GM21390 (cell line): ENCODE results near the gene BLOC1S4.
A peak's percentile ranks its signal among the peaks of the same experiment; 100 is the strongest.
"Not testable (repeated sequence)": the region's sequence is repeated elsewhere in the genome, so short reads cannot be mapped to it uniquely, and the experiment has no call there.

Experiments used
- ATAC-seq: cut with Tn5 transposase; IDR thresholded peaks from one replicate; pipeline ENCODE4 v1.9.1; 2021; ENCODE audit not compliant: unreplicated experiment

Gene BLOC1S4, protein sequence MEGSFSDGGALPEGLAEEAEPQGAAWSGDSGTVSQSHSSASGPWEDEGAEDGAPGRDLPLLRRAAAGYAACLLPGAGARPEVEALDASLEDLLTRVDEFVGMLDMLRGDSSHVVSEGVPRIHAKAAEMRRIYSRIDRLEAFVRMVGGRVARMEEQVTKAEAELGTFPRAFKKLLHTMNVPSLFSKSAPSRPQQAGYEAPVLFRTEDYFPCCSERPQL

DNA sequence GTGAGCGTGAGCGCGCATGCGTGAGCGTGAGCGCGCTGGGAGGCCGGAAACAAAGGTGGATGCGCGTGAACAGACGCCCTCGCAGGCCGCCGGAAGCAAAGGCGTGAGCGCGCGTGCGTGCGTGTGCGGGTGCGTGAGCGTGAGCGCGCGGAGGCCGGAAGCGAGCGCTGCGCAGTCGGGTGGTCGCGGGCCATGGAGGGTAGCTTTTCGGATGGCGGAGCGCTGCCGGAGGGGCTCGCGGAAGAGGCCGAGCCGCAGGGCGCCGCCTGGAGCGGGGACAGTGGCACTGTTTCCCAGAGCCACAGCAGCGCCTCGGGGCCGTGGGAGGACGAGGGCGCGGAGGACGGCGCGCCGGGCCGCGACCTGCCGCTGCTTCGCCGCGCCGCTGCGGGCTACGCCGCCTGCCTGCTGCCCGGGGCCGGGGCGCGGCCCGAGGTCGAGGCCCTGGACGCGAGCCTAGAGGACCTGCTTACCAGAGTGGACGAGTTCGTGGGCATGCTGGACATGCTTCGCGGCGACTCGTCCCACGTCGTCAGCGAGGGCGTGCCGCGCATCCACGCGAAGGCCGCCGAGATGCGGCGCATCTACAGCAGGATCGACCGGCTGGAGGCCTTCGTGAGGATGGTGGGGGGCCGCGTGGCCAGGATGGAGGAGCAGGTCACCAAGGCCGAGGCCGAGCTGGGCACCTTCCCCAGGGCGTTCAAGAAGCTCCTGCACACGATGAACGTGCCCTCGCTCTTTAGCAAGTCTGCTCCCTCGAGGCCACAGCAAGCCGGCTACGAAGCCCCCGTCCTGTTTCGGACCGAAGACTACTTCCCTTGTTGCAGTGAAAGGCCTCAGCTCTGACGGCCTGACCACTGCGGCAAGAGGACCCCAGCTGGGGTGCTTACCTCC lies at the start of gene BLOC1S4:
Gene BLOC1S4, plus strand, starts transcription at position 157 of the 894 bp plus-strand sequence. Its CDS starts 36 bp downstream, at position 193.
- peak; percentile 74 for ATAC-seq

DNA sequence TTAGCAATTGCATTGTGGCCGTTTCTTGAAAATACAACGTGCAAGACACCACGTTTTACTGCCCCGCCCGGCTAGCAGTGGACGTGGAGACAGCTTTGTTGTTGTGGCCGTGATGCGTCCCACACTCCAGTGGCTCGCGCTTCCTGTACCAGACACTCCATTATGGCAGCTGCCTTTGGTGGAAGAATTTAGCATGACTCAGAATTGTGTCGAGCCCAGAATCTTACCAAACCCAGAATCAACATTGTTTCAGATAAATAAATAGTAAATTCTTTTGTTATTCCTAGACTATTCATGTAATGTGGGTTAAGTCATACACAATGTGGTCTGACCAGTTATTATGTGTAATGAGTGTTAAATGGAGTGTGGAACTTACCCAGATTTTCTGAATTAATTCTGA lies 47.6 kb upstream of the BLOC1S4 start:
- ATAC-seq: no peak

DNA sequence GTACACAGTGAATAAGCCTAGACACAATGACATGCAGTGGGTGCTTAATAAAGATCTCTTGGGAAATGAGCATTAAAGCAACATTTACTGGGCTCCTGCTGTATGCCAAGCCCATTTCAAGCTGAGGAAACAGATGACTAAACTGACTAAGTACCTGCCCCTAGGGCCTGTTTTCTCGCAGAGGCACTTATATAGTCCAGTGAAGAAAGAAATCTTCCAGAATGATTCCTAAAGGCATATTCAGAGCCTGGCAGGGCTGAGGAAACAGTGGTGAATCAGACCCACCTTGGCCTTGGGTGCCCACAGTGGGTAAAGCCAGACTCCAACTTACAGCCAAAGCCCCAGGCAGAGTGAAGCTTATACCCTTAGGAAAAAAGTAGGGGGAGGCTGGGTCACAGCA lies 44.3 kb upstream of the BLOC1S4 start:
- ATAC-seq: no peak

DNA sequence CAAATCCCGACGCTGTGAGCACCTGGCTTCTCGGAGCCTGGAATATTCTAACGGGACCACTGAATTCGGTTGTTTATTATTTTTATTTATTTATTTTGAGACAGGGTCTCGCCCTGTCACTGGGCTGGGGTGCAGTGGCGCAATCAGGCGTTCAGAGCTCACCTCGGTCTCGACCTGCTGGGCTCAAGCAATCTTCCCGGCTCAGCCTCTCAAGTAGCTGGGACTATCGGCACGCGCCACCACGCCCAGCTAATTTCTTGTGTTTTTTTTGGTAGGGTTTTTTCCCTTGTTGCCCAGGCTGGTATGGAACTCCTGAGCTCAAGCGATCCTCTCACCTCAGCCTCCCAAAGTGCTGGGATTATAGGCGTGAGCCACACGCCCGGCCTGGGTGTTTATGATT lies 43.8 kb upstream of the BLOC1S4 start:
- no peak for ATAC-seq

DNA sequence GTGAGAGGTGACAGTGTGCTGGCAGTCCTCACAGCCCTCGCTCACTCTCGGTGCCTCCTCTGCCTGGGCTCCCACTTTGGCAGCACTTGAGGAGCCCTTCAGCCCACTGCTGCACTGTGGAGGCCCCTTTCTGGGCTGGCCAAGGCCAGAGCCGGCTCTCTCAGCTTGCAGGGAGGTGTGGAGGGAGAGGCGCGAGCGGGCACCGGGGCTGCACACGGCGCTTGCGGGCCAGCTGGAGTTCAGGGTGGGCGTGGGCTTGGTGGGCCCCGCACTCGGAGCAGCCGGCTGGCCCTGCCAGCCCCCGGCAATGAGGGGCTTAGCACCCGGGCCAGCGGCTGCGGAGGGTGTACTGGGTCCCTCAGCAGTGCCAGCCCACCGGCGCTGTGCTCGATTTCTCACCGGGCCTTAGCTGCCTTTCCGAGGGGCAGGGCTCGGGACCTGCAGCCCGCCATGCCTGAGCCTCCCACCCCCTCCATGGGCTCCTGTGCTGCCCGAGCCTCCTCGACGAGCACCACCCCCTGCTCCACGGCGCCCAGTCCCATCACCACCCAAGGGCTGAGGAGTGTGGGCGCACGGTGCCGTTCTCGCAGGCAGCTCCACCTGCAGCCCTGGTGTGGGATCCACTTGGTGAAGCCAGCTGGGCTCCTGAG lies 43.3 kb upstream of the BLOC1S4 start:
- ATAC-seq: not testable (repeated sequence)

DNA sequence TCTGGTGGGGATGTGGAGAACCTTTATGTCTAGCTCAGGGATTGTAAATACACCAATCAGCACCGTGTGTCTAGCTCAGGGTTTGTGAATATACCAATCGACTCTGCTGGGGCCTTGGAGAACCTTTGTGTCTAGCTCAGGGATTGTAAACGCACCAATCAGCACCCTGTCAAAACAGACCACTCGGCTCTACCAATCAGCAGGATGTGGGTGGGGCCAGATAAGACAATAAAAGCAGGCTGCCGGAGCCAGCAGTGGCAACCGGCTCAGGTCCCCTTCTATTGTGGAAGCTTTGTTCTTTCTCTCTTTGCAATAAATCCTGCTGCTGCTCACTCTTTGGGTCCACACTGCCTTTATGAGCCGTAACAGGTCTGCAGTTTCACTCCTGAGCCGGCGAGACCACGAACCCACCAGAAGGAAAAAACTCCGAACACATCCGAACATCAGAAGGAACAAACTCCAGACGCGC lies 42.7 kb upstream of the BLOC1S4 start:
- not testable (repeated sequence) for ATAC-seq

DNA sequence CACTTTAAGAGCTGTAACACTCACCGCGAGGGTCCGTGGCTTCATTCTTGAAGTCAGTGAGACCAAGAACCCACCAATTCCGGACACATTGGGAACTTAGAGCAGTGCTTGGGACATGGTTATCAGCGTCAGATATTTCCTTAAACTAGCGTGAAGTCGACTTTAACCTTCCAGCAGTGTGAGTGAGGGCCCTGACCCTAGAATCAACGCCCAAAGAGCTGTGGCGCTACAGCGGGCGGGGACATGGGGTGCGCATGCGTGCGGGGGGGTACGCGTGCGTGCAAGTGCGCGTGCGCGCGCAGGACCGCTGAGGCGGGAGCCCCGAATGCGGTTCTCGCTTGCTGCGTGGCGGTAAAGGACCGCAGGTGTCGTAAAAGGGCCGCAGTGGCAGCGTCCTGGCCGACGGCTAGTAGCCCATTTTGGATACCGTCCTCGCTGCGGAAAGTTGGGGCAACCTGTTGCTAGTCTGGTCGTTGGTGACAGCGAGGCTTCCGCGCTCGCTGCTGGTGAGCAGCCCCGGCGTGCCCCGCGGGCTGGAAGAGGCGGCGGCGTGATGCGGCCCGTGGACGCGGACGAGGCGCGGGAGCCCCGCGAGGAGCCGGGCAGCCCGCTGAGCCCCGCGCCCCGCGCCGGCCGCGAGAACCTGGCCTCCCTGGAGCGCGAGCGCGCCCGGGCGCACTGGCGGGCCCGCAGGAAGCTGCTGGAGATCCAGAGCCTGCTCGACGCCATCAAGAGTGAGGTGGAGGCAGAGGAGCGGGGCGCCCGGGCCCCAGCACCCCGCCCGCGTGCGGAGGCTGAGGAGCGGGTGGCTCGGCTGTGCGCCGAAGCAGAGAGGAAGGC lies 42.1 kb upstream of the BLOC1S4 start:
- peak; percentile 68 for ATAC-seq

DNA sequence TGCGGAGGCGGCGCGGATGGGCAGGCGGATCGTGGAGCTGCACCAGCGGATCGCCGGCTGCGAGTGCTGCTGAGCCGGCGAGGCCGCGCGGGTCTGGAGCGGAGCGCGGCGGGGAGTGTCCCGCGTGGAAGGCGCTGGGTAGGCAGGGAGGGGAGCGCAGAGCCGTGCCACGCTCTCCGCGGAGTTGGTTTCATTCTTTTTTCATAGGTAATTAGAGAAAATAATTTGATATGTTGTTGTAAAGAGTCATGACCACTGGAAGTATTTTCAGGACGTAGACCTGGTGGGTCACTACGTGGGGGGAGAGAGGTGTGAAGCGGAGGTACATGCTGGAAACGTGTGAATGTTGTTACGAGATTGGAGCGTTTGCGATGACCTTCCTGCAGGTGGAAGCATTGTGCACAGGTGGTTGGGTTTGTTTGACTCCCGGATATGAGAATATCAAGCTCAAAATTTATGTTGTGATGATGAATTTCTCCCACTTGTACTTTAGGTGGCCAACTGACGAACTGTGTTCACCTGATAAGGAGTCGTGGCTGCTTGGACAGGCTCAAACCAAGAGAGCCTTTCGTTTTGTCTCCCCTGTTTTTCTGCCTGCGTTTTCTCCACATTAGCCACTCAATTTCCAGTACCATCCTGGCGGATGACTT lies 41.3 kb upstream of the BLOC1S4 start:
- ATAC-seq: peak; percentile 46

DNA sequence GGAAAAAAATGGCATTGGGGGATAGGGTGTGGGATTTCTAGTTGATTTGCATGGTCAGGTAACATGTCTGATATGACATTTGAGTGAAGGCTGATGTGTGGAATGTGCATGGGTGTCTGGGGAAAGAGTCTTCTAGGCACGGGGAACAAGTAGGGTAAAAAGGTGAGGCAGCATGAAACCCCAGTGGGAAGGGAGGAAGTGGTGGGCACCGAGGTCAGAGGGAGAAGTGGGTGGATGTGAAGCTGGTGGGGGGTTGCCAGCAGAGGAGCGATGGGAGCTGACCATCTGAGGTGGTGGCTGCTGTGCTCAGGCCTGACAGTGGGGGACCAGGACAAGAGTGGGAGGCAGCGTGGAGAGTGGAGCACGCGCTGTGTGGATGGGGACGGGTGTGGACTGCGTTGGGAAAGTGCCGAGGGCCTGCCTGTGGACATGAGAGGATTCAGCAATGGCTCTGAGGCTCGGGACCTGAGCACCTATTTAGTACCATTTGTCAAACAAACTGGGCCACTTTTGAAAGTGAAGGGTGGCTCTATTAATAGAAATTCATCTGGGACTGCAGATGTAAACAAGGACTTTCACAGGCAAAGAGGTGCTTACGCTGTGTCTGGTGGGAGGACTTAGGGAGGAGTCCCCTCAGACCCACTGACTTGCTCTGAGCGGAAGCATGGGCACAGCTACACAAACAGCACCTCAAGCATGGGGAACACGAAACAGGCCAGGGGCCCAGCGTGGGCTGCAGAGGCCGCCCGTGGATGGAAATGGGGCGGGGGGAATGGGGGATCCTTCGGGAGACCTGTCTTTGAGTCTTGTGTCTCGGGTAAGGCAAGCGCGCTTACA lies 39.0 kb upstream of the BLOC1S4 start:
- no peak for ATAC-seq

DNA sequence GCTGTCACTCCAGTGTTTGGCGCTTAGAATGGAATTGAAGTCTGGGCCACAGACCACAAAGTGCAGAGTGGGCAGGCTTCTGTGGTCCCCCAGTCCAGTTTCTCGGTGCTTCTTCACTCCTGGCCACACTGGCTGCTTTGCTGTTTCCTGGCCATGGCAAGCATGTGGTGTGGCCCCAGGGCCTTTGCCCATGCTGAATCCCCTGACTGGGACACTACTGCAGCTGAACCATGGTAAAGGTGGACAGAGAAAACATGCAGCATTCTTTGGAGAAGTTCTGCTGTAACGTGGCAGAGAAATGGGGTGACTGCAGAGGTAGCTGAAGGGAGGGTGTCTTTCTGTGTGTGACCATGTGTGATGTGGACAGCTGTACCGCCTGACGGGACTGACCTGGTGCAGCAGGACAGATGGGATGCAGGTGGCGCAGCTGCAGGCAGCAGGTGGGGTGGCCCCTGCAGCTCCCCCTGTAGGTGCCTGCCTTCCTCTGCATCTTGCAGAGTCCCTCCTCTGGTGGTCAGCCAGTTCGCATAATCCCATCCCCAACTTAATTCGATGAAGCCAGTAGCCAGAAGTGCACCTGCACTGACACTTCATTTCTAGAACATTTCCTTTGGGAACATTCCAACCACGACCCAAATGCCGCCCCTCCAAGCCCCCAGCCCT lies 35.5 kb upstream of the BLOC1S4 start:
- no peak for ATAC-seq

DNA sequence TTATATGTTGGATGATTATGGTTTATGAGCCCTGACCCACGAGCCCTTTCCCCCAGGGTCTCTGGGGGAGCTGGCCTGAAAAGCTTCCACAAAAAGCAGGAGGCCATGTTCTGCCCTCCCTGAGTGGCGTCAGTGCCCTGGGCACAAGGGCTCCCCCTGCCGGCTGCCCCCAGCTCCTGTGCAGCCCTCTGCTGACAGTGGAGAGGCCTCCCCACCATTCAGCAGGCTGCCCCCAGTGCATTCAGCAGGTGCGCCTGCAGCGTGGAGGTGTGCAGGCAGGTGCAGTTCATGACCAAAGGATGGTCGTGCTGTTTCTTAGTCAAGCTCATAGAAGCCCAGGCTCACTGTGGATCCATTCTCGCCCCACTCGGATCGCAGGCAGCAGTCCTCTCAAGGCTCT lies 34.8 kb upstream of the BLOC1S4 start:
- no peak for ATAC-seq

DNA sequence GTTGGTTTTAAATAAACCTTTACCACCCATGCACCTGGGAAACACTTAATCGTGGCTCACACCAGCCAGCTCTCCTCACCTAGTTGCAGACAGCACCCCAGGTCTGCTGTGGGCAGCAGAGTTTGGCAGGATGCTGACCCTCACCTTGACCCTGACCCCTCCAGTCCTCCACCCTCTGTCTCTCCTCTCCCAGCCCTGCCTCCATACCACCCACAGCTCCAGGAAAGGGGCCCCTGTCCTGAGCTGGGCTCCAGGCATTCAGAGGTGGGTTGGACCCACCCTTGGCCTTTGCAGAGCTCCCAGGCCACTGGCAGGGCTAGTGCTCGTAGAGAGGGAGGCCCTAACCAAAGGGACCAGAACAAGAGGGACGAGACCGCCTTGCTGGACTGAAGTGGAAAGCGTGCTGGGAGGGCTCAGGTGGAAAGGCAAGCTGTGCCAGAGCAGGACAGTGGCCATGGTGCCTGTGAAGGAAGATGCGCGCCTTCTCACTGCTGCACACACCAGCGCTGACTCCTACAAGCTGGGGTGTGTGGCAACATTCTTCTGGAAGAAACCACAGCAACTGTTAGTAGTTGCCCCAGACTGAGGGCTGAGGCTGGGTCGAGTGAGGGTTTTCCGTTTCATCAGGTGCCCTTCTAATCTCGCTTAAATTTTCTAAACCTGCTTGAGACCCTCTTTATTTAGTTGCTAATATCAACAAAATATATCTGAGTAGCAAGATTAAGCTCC lies 32.9 kb upstream of the BLOC1S4 start:
- no peak for ATAC-seq

DNA sequence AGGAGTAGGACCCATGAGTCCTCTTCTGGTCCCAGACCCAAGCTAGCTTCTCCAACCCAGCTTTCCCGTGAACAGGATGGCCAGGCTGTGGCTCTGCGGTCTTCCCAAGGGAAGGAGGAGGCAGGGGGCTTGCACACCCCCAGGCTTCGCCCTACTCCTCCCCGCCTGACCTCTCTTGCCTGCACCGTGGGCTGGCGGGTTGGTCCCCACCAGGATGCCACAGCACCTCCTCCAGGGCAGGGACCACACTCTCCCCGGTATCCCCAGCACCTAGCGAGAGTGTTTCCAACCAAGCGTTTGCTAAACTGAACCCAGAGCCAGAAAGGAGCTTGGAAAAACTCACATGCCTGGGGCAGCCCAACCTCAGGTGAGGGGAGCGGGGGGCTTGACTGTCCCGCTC lies 31.3 kb upstream of the BLOC1S4 start:
- ATAC-seq: no peak

DNA sequence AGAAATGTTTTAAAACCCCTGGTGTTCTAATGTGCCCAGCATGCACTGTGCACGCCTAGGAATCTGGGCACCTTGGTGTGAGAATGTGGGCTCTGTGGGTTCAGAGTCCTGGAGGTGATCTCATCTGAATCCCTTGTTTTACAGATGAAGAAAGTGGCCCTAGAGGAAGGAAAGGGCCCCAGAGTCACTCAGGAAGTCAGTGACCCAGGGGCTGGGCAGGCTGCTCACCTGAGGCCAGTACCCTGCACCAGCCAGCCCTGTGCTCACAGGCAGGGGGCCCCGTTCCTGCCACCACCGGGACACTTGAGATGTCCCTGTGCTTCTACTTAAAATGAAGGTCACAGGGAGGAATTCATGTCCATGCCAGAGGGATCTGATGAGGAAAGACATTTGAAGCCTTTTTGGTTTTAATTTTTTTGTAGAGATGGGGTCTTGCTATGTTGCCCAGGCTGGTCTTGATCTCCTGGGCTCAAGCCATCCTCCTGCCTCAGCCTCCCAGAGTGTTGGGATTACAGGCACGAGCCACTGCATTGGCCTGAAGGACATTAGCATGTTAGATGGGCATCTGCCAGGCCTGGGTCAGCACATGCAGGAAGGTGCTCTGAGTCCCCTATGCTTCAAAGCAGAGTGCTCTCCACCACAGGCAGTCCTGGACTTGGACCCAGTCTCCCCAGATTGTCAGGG lies 29.7 kb upstream of the BLOC1S4 start:
- ATAC-seq: no peak

DNA sequence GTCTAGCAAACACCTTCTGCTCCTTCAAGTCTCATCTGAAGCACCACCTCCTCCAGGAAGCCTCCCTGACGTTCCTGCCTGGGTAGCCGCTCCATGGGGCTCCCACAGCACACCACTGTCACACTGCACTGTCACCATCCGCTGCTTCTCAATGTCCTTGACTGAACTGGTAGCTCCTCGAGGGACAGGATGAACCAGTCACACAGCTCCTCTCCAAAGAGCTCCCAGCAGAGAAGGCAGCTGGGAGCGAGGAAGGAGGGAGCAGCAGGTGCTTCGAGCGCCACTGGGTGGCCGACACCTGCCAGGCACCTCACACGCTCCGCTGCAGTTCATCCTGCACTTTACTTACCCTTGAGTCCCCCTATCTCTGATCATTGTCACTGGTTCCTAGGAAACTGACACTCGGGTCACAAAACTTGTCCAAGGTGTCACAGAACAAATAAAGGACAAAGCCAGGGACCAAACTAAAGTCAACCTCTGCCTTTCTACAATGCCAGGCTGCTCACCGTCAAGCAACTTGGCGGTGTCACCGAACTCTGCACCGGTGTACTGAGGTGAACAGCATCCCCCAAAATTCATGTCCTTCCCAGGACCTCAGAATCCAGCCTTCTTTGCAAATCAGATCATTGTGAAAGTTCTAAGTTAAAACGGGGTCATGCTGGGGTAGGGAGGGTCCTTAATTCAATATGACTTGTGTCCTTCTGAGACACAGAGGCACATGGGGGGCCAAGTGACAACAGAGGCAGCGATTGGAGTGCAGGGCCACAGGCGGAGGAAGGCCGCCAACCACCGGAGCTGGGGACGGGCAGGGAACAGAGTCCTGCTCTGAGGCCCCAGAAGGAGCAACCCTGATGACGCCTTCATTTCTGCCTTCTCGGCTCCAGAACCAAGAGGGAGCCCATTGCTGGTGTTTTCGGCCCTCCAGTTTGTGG lies 27.8 kb upstream of the BLOC1S4 start:
- ATAC-seq: no peak

DNA sequence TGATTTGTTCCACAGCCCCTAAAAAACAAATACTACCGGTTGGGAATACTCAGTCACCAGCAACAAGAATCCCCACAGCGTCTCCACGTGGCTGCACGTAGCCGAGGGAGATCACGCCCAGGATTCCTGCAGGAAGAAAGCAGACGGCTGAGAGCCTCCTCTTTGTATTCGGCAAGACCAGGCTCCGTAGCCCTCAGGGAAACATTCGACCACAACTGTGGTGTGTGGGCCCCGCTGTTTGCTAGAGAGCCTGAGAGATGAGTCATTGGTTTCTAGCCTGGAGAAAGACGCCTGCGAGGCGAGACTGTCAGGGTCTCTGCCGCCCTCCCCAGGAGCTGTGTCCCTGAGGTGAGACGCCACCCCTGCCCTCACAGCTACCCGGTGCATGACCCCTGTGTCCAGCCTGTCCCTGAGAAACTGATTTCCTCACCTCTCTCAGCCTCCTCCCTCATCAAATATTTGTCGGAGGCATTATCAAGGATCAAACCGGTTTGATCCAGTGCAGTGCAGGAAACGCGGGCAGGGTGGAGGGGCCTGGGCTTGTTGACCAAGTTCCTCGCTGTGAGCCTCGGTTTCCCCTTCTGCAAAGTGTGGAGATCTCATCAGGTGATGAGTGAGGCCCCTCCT lies 27.0 kb upstream of the BLOC1S4 start:
- ATAC-seq: peak; percentile 82
